ENCODE data around the gene SERPINB1.

The SERPINB1 gene

GRCh38 chr6:2790588-2791449, 50.8 kb downstream of the SERPINB1 start:
- DNase-seq: no peak

DNA sequence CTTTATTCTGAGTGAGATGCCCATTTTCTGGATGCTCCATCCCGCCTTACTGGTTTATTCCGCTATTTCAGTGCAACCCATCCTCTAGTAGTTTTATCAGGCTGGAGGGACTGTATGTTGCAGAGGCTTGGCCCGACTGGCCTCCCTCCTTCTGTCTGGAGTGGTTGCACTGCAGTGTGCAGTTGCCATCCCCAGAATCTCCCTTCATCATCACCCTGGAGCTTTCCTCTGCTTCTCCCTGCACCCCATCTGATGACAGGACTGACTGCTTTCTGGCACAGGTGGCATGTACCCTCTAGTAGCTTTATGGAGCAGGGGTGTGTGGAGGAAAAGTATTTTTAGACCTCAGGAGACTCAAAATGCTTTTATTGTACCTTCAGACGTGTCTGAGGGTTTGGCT, 55.4 kb downstream of the SERPINB1 start:
- no peak for DNase-seq

GRCh38 chr6:2784930-2785329, 56.7 kb downstream of the SERPINB1 start:
- no peak for DNase-seq

- DNase-seq: no peak
Measured at GRCh38 chr6:2784061-2784460, 57.6 kb downstream of the SERPINB1 start.

GRCh38 chr6:2783188-2783963, 58.3 kb downstream of the SERPINB1 start:
- DNase-seq: no peak

DNA sequence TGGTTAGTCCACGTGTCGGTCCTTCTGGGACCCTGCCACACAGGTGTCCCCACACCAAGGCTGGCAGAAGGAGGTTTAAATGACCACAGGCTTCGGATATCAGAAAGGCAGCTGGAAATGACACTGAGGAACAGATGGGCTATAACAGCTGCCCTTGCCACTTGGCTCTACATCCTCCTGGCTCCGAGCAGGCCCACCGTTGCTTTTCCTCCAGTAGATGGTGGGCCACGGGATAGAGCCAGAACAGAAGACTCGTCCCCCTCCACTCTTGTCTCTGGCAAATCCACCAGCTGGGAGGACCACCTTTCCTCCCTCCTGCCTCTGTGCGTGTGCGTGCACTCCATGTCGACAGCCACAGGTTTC, 58.9 kb downstream of the SERPINB1 start:
- DNase-seq: no peak

GRCh38 chr6:2782356-2782708, 59.3 kb downstream of the SERPINB1 start:
- DNase-seq: no peak

Data from DMS79 treated with DMSO at 0.1 percent for 48 hours (cell line).